ENCODE data around the gene OLA1. TPM values are rescaled to one million over a fixed set of nuclear protein-coding genes. Genes with fewer than 3 reads are reported as not detected.
"Not testable (repeated sequence)": the region's sequence is repeated elsewhere in the genome, so short reads cannot be mapped to it uniquely, and the experiment has no call there.

The OLA1 gene
- total RNA-seq, 3 donors from 2014 or later, result 55.3 to 65.8 (median 58.4) TPM

DNA sequence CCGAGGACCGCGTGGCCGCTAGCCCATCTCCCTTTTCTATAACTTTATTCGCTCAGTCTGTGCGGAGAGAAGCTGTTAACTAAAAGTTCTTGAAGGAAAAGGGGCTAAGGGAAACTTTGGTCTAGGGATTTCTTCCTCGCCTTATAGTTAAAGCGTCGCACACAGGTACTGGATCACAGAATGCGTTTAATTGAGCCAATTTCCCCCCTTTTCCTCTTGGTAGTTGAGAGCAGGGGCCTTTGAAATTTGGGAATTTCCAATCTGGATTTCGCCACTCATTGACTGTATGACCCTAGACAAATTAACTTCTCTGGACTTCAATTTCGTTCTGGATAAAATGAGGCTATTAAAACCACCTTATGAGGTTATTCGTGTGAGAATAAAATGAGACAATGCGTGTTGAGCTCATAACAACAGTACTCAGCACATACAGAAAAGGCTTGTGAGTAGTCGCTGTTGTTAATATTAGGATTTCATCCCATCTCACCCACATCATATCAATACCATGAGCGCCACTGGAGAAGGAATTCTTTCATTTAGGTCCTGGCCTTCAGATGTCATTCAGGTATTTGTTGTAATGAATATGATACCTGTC lies 763 bp upstream of the OLA1 start:
- no peak overlapping the region for H3K4me3 ChIP-seq
- ATAC-seq (no peak), DNase-seq (no peak)
- H3K9me3 ChIP-seq, result no peaks in the 10 kb centered on the region
- TF ChIP-seq CTCF (IDR thresholded peaks at IDR 0.05), result no peak
- H3K4me1 ChIP-seq (ENCODE audit: low read depth), result peaks cover 11% of the 10 kb centered on the region
- H3K36me3 ChIP-seq (ENCODE audit: low read depth), result no peaks in the 10 kb centered on the region
- intact Hi-C loops (cut with DNase I, micrococcal nuclease), result no loop called here

DNA sequence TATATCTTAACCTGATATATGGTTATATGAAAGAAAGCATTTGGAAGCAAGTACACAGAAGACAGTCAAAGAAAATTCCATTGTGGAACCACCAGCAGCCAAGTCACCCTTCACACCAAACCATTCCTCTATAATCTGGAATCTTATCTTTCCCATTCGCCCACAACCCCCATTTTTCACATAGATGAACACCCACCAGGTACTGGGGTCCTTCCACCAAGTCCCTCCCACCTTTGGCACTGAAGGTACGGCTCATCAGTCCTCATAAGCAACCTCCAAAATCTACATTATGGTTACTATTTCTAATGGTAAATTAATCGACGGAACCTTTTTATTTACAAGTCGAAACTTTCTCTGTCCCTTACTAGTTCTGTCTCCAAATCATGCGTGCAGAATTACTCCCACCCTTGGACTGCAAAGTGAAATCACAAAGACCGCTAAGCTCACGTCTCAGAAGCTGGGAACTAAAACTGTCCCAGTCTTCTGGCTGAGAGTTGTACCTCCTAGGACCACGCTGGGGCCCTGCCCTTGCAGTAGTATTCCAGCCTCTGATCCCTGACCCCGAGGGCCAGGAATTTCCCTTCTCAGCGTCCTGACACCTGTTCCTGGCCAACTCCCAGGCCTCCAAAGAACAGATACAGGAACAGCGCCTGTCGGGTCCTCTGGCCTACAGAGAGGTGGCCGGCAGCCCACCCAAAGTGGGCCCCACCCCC lies 702 bp downstream of the OLA1 start:
- peak overlapping the region; percentile 62 for H3K4me3 ChIP-seq
- ATAC-seq (peak; percentile 50), DNase-seq (peak in 1 of 3 donors; percentile 55)
- H3K4me1 ChIP-seq (ENCODE audit: low read depth), result peaks cover 11% of the 10 kb centered on the region
- TF ChIP-seq CTCF (IDR thresholded peaks at IDR 0.05), result no peak
- no peaks in the 10 kb centered on the region for H3K36me3 ChIP-seq (ENCODE audit: low read depth)
- intact Hi-C loops (cut with DNase I, micrococcal nuclease), result no loop called here
- H3K9me3 ChIP-seq, result no peaks in the 10 kb centered on the region

GRCh38 chr2:174246944-174247381 lies 1.4 kb downstream of the OLA1 start:
- no peaks in the 10 kb centered on the region for H3K9me3 ChIP-seq
- DNase-seq, result no peak
- H3K4me3 ChIP-seq, result no peak overlapping the region

DNA sequence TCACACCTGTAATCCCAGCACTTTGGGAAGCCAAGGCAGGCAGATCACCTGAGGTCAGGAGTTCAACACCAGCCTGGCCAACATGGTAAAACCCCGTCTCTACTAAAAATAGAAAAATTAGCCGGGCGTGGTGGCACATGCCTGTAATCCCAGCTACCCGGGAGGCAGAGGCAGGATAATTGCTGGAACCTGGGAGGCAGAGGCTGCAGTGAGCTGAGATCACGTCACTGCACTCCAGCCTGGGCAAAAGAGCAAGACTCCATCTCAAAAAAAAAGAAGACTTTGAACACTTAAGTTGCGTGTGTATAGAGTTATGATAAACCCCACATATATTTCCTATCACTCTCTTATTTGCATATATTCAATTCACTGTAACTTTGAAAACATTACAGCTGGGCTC lies 2.7 kb downstream of the OLA1 start:
- H3K36me3 ChIP-seq (ENCODE audit: low read depth); H3K4me3 ChIP-seq; ATAC-seq; H3K9me3 ChIP-seq; intact Hi-C loops (cut with DNase I, micrococcal nuclease); DNase-seq: not testable (repeated sequence)
- peaks cover 11% of the 10 kb centered on the region for H3K4me1 ChIP-seq (ENCODE audit: low read depth)

More at GRCh38 chr2:174246944-174247381, 1.4 kb downstream of the OLA1 start:
- no peak for ATAC-seq
- TF ChIP-seq CTCF (IDR thresholded peaks at IDR 0.05), result no peak
- Histone ChIP-seq H3K36me3 (ENCODE audit: low read depth) (no peaks in the 10 kb centered on the region), H3K4me1 (ENCODE audit: low read depth) (peaks cover 11% of the 10 kb centered on the region)
- intact Hi-C loops (cut with DNase I, micrococcal nuclease), result no loop called here

DNA sequence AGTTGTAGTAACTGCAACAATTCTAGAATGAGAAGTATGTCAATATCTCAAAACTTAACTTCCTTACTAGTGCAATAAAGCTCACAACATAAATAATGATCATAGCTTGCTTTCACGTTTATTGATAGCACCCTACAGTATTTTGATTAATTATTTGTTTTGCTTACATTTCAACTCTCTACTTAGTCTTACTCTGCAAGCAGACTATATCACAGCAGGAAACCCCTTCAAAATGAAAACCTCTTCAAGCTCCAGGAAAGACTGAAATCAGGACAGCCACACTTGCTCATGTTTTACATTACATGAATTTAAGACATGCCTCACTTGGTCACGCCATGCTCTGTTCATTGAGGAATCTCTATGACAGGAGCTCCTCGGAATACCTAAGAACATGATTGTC lies 3.3 kb downstream of the OLA1 start:
- no peak overlapping the region for H3K4me3 ChIP-seq
- DNase-seq, result no peak
- no peak for TF ChIP-seq CTCF (IDR thresholded peaks at IDR 0.05)
- peaks cover 11% of the 10 kb centered on the region for H3K4me1 ChIP-seq (ENCODE audit: low read depth)
- ATAC-seq, result no peak
- no peaks in the 10 kb centered on the region for H3K9me3 ChIP-seq
- intact Hi-C loops (cut with DNase I, micrococcal nuclease), result no loop called here
- no peaks in the 10 kb centered on the region for H3K36me3 ChIP-seq (ENCODE audit: low read depth)

DNA sequence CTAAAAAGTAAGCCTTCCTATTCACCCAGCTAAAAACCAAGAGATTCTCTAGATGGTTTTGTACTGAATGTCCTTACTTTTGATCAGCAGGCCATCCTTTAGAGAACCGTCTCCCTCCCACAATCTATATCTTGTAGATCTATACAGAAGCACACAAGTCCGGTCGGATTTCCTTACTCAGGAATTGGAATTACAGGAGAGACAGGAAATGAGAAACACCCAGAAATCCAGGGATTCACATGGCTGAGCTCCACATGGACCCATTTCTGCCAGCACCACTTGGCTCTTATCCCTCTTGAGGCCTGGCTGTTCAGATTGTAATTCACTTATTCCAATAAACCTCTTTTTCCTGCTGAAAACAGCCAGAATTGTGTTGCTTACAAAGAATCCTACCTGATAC lies 4.5 kb downstream of the OLA1 start:
- no peak for ATAC-seq
- DNase-seq, result no peak
- intact Hi-C loops (cut with DNase I, micrococcal nuclease), result no loop called here
- Histone ChIP-seq H3K36me3 (ENCODE audit: low read depth) (no peaks in the 10 kb centered on the region), H3K4me3 (no peak overlapping the region), H3K4me1 (ENCODE audit: low read depth) (peaks cover 11% of the 10 kb centered on the region), H3K9me3 (no peaks in the 10 kb centered on the region)
- TF ChIP-seq CTCF (IDR thresholded peaks at IDR 0.05), result no peak
